Inferior parietal cortex (tissue), 1 donor: ENCODE results near the gene MGARP.
"Not testable (repeated sequence)": the region's sequence is repeated elsewhere in the genome, so short reads cannot be mapped to it uniquely, and the experiment has no call there.

Experiments
- DNase-seq: peaks from one replicate; pipeline ENCODE4 v3.0.0-alpha.2; 2016; ENCODE audit errors: extremely low spot score

The MGARP gene

GRCh38 chr4:139279760-139280620 is at the start of gene MGARP:
Gene MGARP, minus strand, starts transcription at chr4:139280225. Its CDS starts 67 bp downstream, at chr4:139280158.
- DNase-seq: no peak

DNA sequence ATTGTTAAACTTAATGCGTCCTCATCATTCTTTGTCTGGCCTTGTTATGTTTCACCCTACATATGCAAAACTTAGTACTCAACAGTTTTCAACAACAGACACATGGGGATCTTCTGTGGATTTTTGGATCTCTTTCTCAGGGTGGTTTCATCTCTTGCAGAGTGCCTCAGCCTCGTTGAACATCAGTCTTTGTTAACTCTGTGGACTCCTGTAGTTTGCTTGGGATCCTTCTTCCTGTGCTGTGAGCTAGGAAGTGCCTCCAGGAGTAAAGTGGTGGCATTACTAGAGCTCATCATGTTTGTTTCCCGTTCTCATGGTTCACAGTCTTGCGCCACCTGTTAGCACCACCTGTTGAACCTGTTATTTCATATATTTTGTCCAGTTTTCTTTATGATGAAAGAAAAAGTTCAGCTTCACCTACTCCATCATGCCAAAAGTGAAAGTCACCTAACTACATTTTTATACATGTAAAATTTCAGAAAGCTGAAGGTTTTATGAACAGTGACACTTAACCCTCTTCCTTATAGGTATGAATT is 49.7 kb upstream of the MGARP start:
- no peak for DNase-seq

- no peak for DNase-seq
Measured at GRCh38 chr4:139324620-139325019, 44.6 kb upstream of the MGARP start.

GRCh38 chr4:139322541-139322940 is 42.5 kb upstream of the MGARP start:
- DNase-seq: not testable (repeated sequence)

DNA sequence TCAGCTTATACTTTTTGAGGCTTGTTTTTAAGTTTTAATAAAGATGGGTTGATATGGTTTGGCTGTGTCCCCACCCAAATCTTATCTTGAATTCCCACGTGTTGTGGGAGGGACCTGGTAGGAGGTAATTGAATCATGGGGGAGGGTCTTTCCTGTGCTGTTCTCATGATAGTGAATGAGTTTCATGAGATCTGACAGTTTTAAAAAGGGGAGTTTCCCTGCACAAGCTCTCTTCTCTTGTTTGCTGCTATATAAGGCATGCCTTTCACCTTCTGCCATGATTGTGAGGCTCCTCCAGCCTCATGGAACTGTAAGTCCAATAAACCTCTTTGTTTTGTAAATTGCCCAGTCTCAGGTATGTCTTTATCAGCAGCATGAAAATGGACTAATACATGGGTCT is 42.0 kb upstream of the MGARP start:
- DNase-seq: not testable (repeated sequence)

DNA sequence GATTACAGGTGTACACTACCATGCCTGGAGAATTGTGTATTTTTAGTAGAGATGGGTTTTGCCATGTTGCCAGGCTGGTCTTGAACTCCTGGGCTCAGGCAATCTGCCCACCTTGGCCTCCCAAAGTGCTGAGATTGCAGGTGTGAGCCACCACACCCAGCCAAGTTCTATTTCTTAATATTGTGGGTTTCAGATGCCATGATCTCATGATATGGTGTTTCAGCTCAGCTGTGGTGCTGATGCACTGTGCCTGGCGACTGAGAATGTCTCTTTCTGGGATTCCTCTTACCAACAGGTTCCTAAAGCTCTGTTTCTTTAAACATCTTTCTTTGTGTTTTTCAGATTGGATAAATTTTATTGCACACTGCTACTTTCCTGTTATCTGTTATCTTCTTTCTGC is 39.5 kb upstream of the MGARP start:
- no peak for DNase-seq

- DNase-seq: no peak
Measured at GRCh38 chr4:139317635-139318034, 37.6 kb upstream of the MGARP start.

GRCh38 chr4:139316733-139317132 is 36.7 kb upstream of the MGARP start:
- no peak for DNase-seq

DNA sequence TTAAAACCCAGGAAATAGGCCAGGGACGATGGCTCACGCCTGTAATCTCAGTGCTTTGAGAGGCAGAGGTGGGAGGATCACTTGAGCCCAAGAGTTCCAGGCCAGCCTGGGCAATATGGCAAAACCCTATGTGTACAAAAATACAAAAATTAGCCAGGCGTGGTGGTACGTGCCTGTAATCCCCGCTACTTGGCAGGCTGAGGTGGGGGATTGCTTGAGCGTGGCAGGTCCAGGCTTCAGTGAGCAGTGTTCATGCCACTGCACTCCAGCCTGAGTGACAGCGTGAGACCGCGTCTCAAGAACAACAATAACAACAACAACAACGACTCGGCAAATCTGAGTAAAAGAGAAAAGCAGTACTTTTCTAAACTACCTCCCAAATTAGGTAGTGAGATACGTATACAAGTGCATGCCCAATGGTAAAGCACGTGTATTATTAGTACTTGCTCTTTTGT is 35.2 kb upstream of the MGARP start:
- DNase-seq: no peak

- DNase-seq: no peak
Measured at GRCh38 chr4:139314047-139314800, 34.2 kb upstream of the MGARP start.

DNA sequence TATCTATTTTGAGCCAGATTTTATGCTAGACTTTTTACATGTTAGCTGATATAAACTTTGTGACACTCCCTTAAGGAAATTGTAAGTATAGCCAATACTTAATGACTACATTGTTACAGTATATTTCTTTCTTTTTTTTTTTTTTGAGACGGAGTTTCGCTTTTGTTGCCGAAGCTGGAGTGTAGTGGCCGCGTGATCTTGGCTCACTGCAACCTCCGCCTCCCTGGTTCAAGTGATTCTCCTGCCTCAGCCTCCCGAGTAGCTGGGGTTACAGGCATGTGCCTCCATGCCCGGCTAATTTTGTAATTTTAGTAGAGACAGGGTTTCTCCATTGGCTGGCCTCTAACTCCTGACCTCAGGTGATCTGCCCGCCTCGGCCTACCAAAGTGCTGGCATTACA is 33.4 kb upstream of the MGARP start:
- not testable (repeated sequence) for DNase-seq

GRCh38 chr4:139312552-139313332 is 32.7 kb upstream of the MGARP start:
- DNase-seq: no peak

DNA sequence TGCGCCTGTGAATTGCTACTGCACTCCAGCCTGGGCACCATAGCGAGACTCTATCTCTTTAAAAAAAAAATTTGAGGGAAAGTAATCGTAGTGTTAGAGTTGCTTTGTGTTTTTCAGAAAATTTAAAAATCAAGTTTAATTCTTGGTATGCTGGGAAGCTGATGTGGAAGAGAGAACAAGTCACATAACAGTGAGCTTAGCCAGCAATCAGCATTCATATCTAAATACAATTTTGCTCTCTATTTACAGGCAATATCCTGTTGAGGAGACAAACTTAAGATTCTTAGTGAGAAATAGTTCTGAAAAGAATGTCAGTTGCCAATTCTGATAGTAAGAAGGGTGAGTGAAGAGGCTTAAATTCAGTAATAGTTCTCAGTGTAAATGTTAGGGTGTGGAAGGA is 31.9 kb upstream of the MGARP start:
- DNase-seq: no peak

DNA sequence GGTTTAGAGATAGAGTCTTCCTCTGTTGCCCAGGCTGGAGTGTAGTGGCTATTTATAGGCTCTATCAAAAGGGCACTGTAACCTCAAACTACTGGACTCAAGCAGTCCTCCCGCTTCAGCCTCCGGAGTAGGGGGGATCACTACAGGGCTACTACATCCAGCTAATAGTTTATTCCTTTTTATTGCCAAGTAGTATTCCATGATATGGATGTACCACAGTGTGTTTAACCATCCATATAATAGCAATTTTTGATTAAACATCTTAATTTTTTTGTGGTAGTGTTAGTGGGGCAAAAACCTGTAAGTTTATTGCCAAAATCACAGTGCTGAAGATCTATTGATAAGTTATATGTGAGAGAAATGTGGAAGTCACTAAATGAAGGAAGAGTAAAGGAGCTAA is 24.9 kb upstream of the MGARP start:
- no peak for DNase-seq

DNA sequence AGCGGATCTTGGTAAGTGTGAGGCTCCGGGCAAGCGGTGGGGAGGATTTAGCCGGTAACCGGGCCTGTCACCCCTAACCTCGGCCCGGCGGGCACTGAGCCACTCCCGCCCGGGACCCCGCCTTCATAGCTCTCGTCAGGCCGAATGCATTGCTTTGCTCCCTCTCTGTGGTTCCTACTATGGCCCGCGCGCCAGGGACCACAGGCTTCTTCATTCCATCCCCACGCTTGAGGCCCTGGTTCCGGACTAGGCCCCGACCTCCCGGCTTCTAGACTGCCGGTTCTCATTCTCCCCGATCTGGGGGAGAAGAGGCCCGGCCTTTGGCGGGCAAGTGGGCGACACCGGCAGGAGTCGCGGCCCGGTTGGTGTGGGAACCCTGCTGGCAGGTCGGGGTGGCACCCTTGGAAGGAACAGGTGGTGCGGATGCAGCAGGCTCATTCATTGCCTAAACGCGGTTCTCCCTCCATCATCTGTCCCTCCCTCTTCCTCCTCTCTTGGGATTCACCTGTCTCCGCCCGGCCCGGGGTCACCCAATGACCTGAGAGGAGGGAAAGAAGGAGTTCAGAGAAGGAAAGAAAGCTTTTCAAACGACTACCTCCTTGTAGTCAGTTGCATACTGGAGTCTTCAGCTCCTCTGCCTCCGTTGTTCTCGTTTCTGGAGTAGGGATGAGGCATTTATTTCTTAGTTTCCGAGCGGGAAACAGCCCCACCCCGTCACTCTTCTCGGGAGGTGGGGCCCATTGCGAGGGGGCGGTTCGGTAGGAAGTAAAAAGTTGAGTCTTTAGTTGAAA is 22.0 kb upstream of the MGARP start, which contains the start of gene NDUFC1:
NDUFC1 (minus strand) TSS at position 657 of the 791 bp plus-strand sequence. CDS start 6,679 bp downstream, outside the sequence.
- DNase-seq: no peak

DNA sequence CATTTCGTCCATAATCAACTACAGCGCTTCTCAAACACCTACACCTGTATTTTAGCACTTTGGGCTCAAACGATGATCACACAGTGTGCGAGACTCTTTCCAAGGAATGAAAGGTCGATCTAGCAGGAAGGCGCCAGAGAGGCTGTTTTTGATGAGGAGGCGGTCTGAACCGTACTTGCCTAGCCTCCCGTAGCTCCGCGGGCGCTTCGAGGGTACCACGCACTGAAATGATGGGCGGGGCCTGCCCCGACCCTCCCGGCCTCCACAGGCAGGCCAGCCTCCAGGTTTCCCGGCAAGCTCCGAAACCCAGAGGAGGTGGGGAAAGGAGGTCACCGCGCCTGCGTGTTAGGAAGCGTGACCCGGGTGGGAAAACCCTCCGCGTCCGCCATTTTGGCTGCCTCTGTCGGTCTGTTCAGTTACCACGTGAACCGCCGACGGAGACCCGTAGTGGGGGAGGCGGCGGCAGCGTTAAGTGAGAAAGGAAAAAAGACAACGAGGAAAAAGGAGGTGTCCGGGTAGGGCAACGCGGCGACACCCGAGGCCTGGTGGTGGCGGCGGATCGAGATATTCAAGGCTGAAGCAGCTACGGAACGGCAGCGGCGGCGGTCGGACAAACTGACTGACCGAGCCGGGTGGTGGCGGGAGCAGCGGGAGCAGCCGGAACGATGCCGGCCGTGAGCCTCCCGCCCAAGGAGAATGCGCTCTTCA is 21.2 kb upstream of the MGARP start, which contains the start of gene NAA15:
NAA15 (plus strand) TSS at position 393 of the 708 bp plus-strand sequence; CDS start at position 666, 273 bp downstream.
- DNase-seq: peak; percentile 99

GRCh38 chr4:139300431-139301112 is 20.5 kb upstream of the MGARP start:
- no peak for DNase-seq

DNA sequence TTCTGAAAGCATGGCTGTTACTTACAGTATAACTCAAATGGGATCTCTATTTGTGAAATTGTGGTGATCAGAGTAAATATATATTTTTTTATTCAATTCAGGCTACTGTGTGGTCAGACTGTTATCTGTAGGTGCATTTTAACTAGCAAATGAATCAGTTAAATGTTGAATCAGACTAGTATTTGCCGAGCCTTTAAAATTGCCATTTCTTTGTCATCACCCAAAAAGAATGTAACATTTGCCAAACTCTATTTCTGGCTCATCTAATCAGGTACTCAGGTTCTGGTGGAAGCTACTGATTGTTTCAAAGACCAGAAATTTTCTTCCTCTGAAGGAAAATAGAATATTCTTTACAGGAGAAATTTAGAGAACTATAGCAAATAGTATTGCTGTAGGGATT is 19.5 kb upstream of the MGARP start:
- DNase-seq: no peak

DNA sequence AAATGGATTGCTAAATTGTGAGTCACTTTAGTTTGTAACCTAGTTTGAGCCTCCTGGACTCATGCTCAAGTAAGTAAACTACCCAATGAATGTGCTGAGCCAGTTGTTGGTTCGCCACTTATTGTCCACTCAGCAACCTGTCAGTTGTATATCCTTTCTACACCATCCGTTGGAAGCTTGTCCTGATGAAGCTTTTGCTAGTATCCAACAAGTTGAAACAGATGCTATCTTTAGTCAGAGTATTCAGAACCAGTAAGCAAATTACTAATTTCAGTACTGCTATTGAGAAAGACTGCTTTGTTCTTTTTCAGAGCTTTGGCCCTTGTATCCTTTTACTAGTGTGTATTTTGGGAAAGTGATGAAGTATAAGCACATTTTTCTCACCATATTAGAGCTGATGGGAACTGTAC is 17.0 kb upstream of the MGARP start:
- DNase-seq: no peak

DNA sequence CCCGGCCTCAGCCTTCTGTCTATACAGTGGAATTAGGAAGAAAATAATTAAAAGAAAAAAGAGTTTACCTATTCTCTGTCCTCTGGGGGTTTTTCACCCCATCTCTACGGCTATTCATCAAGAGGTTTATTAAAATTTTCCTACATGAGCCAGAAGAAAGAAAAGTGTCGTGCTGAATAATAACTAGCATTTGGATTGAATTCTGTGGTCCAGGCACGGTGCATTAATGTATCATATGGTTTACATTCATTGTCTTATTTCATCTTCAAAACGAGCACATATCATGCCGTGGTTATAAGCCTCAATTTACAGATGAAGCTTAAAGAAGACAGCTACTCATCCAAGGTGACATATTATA is 15.9 kb upstream of the MGARP start:
- no peak for DNase-seq
